Stimulated activated CD8-positive, alpha-beta memory T cell treated with anti-CD3 and anti-CD28 coated beads, Interleukin-4, amount 100 ng/mL, for 48 hours (primary cell): ENCODE results near the gene MAFB.

Source experiments
- DNase-seq: peaks from one replicate; pipeline ENCODE4 v3.0.0-alpha.2; 2020

Gene MAFB

GRCh38 chr20:40681165-40681564, 7.9 kb downstream of the MAFB start:
- no peak for DNase-seq

- no peak for DNase-seq
These were observed 8.7 kb downstream of the MAFB start for GRCh38 chr20:40680161-40680959.

- DNase-seq: no peak
These were observed 9.9 kb downstream of the MAFB start for GRCh38 chr20:40679184-40679583.

GRCh38 chr20:40678286-40678875, 10.7 kb downstream of the MAFB start:
- no peak for DNase-seq

- no peak for DNase-seq
These were observed 11.6 kb downstream of the MAFB start for GRCh38 chr20:40677343-40677924.

- DNase-seq: no peak
These were observed 12.4 kb downstream of the MAFB start for GRCh38 chr20:40676491-40677269.

- DNase-seq: no peak
These were observed 13.3 kb downstream of the MAFB start for GRCh38 chr20:40675599-40676221.

GRCh38 chr20:40673442-40673841, 15.6 kb downstream of the MAFB start:
- DNase-seq: no peak

- no peak for DNase-seq
These were observed 16.9 kb downstream of the MAFB start for GRCh38 chr20:40672095-40672494.

- no peak for DNase-seq
These were observed 18.8 kb downstream of the MAFB start for GRCh38 chr20:40670253-40670652.

GRCh38 chr20:40669692-40670091, 19.3 kb downstream of the MAFB start:
- DNase-seq: no peak

- DNase-seq: no peak
These were observed 20.4 kb downstream of the MAFB start for GRCh38 chr20:40668449-40669228.

- no peak for DNase-seq
These were observed 21.5 kb downstream of the MAFB start for GRCh38 chr20:40667503-40667902.

GRCh38 chr20:40666336-40666735, 22.7 kb downstream of the MAFB start:
- no peak for DNase-seq

- no peak for DNase-seq
These were observed 24.1 kb downstream of the MAFB start for GRCh38 chr20:40664891-40665290.

- no peak for DNase-seq
These were observed 24.8 kb downstream of the MAFB start for GRCh38 chr20:40663991-40664880.

GRCh38 chr20:40663304-40663790, 25.7 kb downstream of the MAFB start:
- no peak for DNase-seq

- no peak for DNase-seq
These were observed 29.5 kb downstream of the MAFB start for GRCh38 chr20:40659567-40659966.

- no peak for DNase-seq
These were observed 30.5 kb downstream of the MAFB start for GRCh38 chr20:40658509-40658908.

- no peak for DNase-seq
These were observed 31.5 kb downstream of the MAFB start for GRCh38 chr20:40657526-40657925.

GRCh38 chr20:40655451-40655850, 33.6 kb downstream of the MAFB start:
- no peak for DNase-seq
